GM21737 (cell line): Measurements from ENCODE around the gene COP1.
"Not testable (repeated sequence)": the region's sequence is repeated elsewhere in the genome, so short reads cannot be mapped to it uniquely, and the experiment has no call there.

ENCODE experiments used
- ATAC-seq: cut with Tn5 transposase; IDR thresholded peaks from one replicate; pipeline ENCODE4 v1.9.1; 2021; ENCODE audit warnings: mild to moderate bottlenecking, moderate library complexity; ENCODE audit not compliant: unreplicated experiment

COP1 gene

DNA sequence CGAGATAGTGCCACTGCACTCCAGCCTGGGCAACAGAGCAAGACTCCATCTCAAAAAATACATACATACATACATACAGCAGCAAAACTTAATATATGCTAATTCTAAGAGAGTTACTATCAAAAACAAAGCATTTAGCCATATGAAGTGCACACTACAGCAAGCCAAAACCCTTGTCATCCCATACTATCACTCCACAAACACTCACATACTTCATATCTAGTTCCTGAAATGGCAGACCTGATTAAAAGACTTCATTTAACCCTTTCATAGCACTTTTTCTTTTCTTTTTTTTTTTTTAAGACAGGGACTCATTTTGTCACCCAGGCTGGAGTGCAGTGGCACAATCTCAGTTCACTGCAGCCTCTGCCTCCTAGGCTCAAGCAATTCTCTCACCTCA, 65.6 kb downstream of the COP1 start:
- no peak for ATAC-seq

DNA sequence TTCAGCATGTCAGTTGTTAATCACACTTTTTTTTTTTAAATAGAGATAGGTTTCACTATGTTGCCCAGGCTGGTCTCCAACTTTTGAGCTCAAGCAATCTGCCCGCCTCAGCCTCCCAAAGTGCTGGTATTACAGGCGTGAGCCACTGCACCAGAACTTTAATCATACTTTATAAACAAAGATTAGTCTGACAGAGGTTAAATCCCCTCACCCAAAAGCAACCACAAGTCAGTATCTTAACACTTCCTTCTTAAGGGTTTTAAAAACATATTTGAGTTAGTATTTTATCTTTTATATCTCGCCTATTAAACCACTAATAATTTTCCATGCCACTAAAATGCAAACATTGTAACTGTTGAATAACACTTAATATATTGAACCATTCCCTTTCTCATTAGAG, 70.2 kb downstream of the COP1 start:
- no peak for ATAC-seq

DNA sequence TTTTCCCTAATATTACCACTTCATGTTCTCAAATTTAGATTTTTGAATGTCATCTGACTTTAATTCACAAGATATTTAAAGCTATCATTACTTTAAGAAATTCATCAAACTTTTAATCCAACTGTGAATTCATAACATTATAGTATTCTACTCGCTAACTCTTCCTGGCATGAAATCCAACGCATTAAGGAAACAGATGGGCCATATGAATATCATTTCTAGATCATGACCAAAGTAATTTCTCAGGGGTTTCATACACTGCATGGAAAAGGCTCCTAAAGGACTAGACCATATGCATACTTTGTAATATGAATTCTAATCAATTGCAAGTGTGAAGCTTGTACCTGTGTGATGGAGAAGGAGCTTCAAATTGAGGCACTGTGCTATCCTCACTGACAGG, 72.4 kb downstream of the COP1 start:
- no peak for ATAC-seq

DNA sequence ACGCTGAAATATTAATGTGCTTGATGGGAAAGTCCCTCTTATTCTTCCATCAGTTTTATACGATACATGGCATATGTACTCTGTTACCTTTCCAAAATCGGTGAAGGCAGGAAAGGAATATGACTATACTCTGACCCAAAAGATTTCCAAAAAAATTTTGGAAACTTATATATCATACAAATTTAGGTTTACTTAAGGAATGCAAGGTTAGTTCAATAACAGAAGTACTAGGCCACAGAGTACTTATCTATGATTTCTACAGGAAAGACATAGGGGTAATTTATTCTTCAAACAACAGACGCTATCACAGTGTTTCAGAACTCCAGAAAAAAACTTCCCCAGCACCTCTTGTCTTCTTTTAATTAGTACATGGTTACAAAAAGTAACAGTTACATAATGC, 84.8 kb downstream of the COP1 start:
- no peak for ATAC-seq

DNA sequence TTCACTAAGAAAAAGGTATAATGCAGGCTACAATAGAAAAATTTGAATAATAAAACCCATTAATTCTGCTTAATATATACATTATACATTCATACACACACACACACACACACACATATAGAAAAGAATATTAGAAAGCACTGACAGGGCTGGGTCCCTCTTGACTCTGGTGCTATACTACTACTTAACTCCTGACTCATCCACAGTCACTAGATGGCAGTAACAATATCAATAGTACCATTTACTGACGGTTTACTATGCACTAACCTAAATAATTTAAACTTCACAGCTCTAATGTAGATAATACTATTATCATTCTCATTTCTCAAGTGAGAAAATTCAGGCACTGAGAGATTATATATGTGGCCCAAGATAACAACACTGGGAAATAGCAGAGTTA, 87.5 kb downstream of the COP1 start:
- ATAC-seq: no peak

DNA sequence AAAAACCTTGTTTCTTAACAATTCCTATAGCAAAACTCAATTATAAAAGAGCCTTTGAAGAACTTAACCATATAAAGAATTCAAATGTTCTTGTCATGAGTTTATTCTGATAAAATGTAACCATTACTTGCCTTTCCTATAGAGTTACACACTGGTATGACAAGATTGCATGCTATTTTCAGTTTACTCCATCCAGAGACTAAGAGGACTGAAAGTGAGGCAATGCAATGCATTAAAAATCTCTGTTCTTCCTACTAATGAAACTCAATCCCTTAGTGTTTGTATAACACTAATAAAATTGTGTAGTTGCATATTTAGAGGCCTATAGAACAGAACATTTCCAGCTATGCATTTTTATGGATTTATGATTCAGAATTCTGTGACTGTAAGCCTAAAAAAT, 88.1 kb downstream of the COP1 start:
- ATAC-seq: no peak

DNA sequence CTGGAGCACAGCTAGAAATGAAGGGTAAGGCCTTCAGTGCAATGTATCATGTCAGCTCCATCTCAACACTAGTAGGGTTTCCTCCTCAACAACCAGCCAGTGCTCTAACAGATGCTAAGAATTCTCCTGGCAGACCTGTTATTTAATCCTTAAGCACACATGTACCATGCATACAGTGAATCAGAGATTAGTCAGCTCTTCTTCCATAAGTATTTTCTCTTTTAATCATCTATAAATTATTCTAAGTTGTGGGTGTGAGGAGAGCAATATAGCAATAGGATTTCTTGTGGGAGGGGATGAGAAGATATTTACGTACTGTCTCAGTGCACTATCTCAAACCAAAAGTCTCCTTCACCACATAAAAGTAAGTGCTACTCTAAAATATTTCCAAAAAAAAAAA, 95.3 kb downstream of the COP1 start:
- no peak for ATAC-seq

DNA sequence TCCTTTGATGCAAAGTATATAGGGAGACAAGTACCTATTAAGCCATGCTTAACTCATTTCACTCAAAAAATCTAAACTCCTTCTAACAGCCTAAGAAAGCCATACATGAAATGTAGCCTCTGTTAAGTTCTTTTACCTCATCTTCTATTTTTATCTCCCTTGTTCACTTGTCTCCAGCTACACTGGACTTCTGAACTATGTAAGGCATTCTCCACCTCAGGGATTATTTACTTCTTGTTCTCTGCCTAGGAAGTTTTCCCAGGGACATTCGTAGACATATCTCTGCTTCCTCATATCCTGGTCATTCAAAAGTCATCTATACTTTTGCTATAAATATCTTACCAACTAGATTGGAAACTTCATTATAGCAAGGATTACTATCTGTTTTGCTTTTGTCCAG, 96.9 kb downstream of the COP1 start:
- no peak for ATAC-seq

DNA sequence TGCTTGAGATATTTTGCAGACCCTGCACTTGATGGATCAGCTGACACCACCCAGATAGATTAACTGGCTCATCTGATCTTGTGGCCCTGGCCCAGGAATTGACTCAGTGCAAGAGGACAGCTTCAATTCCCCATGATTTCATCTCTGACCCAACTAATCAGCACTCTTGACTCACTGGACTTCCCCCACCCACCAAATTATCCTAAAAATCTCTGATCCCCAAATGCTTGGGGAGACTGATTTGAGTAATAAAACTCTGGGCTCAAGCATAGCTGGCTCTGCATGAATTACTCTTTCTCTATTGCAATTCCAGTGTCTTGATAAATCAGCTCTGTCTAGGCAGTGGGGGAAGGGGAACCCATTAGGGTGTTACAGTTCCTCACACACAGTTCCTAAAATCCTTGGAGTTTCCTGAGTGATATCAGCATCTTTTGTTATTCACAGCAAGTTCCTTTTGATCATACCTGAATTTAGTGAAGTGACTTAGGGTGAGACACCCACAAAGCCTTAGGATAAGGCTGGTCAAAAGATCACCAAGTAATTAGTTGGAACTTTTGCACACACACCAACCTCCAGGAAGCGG, 104.2 kb downstream of the COP1 start:
- no peak for ATAC-seq

DNA sequence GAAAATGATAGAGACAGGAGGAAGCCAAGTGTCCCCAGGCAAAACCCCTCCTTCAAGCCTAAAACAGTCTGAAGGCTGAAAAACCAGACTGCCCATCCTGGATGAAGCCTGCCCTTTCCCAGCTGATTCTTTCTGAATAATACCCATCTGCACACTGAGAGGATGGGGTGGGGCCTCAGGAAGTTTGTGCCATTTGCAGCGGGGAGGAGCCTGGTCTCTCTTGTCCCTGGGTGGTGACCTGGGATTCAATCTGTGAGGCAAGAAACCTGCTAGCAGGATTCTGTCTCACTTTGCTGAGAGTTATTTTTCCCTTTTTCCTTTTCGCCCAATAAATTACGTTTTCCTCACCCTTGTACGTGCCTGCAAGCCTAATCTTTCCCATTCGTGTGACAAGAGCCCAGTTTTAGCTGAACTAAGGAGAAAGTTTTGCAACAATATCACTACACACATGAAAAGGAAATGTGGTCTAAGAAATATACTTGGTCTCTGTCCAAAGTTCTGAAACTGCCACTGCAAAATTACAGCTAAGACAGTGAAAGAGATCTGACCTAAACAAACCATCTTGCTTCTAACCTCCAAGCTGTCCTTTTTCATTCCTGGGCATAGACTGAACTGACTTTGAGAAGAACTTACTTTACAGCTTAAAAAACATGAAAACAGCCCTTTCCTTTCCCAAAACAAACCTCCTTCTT, 105.0 kb downstream of the COP1 start:
- no peak for ATAC-seq

DNA sequence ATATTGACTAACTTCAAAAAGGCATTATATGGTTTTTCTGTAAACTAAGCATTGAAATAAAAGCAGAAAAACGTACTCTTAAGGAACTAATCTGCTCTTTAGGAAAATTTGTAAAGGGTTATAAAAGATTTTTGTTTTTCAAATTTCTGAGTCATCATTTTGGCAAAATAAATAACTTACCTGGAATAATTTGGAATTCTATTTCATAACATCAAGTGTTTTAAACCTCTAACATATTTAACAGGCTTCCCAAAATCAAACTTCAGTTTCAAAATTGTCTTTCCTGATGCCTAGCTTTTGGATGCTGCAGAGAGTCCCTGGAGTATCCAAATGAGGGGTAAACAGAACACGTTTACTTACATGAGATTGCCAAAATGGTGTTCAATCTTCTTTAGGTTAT, 108.5 kb downstream of the COP1 start:
- no peak for ATAC-seq

DNA sequence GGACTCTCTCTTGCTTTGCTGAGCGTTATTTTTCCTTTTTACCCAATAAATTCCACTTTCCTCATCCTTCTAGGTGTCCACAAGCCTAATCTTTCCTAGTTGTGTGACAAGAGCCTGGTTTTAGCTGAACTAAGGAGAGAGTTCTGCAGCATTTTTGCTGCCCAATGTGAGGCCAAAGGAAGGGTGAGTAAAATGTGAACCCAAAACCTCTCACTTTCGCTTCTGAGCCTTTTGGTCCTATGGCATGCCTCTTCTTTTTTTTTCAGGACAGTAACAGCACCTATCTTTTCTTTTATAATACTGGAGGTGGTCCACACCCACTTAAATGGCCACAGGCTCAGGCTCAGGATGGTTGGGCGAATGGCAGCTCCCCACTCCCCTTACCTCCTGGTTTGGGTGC, 111.1 kb downstream of the COP1 start:
- no peak for ATAC-seq

DNA sequence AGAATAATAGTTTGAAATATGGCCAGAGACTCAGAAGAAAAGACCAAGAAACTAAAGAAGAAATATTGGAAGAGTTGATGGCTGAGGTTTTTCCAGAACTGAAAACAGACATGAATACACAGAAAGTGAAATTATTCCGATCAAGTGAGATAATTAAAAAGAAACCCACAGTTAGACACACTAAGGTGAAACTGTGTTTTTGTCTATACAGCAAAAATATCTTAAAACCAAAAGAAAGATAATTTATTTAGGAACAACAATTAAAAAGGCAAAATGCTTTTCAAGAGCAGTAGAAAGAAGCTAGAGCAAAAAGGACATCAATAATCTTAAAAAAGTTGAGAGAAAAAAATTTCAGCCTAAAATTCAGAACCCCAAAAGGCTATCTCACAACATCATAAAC, 116.3 kb downstream of the COP1 start:
- no peak for ATAC-seq

DNA sequence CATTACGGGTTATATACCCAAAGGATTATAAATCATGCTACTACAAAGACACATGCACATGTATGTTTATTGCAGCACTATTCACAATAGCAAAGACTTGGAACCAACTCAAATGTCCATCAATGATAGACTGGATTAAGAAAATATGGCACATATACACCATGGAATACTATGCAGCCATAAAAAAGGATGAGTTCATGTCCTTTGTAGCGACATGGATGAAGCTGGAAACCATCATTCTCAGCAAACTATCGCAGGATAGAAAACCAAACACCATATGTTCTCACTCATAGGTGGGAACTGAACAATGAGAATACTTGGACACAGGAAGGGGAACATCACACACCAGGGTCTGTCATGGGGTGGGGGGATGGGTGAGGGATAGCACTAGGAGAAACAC, 119.3 kb downstream of the COP1 start:
- not testable (repeated sequence) for ATAC-seq

DNA sequence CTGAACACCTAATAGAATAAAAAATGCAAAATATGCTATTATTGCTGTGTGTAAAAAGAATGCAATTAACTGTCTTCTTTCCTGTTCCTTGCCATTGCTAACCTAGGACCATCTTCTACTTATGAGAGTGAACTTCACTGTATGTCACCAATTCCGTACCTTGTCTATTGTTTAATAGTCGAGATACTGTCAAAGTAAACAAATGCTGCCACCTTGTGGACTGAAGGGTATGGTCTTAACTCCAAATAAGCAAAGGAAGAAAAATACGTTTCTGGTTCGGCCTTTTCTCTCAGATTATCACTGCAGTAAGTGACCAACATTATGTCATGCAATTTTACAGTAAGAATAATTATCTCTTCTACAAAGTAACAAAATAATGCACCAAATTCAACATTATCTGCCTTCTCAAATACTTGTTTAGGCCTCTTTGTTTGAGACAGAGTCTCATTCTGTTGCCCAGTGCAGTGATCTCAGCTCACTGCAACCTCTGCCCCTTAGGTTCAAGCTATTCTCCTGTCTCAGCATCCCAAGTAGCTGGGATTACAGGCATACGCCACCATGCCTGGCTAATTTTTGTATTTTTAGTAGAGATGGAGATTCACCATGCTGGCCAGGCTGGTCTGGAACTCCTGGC, 133.4 kb downstream of the COP1 start:
- ATAC-seq: no peak

DNA sequence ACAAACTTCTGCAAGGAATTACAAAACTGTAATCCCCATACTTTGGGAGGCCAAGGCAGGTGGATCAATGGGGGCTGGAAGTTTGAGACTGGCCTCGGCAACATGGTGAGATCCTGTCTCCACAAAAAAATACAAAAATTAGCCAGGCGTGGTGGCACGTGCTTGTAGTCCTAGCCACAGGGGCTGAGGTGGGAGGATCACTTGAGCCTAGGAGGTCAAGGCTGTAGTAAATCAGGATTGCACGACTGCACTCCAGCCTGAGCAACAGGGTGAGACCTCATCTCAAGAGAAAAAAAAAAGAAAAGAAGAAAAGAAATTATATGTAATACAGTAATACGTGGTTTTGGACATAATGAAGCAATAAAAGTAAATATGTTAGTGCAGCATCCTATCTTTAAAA, 138.2 kb downstream of the COP1 start:
- ATAC-seq: no peak

DNA sequence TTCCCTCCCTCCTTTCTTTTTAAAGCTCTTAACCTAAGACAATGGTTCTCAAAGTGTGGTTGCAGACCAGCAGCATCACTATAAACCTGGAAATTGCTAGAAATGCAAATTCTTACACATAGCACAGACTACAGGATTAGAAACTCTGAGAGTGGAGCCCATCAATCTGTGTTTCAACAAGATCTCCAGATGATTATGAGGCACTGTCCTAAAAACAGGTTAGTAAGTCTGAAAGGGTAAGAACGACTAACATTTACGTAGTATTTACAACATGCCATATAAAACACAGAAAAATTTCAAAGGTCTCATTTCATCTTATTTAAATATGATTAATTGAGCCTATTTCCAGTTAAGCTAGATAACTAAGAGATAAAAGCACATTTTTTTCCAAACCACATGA, 138.8 kb downstream of the COP1 start:
- no peak for ATAC-seq

DNA sequence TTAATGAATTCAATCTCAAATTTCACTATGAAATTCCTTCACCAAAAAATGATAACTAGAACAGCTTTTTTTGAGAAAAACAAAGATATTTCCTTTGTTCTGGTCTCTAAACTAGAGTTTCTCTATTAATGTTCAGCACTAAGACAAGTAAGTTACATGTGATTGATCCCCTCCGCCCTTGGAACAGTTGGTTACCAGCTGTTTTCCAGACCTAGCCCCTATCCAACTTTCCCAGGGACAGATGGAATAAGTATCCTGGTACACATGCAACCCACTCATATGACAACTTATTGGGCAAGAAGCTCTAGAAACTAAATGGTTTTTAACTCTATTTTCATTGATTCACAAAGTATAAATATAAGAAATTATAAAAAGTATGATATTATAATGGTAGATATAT, 140.4 kb downstream of the COP1 start:
- no peak for ATAC-seq

DNA sequence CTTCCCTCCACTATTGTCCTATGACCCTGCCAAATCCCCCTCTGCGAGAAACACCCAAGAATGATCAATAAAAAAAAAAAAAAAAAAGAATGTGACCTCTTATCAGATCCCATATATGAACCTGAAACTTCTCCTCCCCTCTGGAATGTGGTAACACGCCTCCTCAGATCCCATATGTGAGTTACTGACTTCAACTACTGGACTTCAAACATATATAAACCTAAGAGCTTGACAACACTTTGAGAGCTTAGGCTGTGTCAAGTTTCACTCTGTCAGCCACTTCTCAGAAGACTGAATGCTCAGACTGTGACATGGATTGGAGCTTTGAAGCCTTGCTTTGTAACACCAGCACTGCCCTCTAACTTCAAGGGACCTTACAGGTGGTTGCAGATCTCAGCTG, 148.4 kb downstream of the COP1 start:
- ATAC-seq: no peak

DNA sequence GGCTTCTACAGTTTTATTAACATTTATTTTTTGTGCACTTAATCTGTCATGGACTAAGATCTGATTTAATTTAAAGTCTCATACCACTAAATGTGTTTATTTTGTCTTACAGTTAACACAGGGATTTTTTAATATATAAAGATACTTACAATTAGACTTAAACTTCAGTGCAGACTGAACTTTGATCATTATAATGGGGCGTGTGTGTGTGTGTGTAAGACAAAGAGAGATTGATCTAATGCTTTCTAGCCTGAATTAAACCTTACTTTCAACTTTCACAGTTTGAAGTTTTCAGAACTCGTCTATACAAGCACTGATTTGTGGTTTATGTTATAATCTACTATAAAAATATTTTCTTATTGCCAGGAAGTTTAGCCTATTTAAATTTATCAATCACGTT, 150.8 kb downstream of the COP1 start:
- no peak for ATAC-seq

DNA sequence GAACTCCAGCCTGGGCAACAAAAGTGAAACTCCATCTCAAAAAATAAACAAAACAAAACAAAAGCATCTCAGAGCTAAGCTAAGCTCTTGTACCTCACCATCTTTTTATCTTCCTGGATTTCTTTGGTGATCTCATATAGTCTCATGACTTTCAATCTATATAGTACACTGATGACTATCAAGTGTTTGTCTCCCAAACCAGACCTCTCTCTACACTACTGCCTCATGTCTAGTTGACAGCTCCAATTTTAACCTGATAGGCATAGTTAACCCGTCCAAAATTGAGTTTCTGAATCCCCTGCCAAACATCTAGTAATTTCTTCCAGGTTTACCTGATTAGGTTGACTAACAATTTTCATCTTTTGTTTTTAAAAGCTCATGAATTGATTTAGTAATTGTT, 151.7 kb downstream of the COP1 start:
- ATAC-seq: no peak

DNA sequence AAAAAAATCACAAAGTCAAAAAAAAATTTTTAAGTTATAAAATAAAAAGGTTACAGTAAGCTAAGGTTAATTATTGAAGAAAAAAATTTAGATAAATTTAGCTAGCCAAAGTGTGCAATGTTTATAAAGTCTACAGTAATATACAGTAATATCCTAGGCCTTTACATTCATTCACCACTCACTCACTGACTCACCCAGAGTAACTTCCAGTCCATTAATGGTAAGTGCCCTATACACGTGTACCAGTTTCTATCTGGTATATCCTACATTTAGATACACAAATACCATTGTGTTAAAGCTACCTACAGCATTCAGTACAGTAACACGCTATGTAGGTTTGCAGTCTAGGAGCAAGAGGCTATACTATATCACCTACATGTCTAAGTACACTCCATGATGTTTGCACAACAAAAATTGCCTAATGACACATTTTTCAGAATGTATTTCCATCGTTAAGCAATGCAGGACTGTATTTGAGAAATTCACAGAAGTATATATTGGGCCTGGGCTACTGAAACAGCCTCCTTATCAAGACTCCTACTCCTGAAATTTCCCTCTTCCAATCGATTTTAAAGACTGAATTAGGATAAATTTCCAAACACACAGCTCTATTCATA, 155.1 kb downstream of the COP1 start:
- ATAC-seq: no peak
